GM21576 (cell line): ENCODE measurements around the gene SLC2A9.
"Not testable (repeated sequence)": the region's sequence is repeated elsewhere in the genome, so short reads cannot be mapped to it uniquely, and the experiment has no call there.

Source experiments
- ATAC-seq: cut with Tn5 transposase; IDR thresholded peaks from one replicate; pipeline ENCODE4 v1.9.1; 2021; ENCODE audit warnings: mild to moderate bottlenecking, moderate library complexity; ENCODE audit not compliant: unreplicated experiment

The SLC2A9 gene

DNA sequence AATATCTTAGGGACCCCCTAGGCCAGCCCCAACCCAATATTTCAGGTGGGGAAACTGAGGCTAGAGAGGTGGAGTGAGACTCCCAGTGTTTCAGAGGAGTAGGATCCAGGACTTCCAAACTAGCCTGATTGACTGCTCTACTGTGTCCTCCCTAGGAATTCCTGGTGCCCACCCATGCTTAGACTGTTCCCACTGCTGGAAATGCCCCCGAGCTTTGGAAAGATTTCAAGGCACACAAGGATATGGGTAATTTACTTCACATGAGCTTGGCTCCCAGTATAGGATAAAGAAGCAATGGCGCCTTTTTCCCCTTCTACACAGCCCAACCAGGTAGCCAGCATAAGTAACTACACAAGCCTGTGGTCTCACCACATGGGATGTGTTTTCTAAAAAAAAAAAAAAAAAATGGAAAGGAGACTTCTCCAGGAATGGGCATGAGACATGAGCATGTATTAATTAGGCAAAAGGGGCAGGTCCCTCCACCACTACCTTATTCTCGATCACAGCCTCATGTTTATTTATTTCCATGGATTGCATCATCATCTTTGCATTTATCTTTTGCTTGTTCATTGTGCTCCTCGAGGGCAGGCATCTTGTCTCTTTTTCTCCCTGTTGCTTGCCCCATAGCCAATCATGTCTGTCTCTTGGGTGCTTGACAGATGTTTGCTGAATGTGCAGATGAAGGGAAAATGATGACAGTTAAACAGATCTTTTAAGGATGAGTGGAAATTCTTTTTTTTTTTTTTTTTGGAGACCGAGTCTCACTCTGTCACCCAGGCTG, 173.1 kb downstream of the SLC2A9 start:
- ATAC-seq = no peak

DNA sequence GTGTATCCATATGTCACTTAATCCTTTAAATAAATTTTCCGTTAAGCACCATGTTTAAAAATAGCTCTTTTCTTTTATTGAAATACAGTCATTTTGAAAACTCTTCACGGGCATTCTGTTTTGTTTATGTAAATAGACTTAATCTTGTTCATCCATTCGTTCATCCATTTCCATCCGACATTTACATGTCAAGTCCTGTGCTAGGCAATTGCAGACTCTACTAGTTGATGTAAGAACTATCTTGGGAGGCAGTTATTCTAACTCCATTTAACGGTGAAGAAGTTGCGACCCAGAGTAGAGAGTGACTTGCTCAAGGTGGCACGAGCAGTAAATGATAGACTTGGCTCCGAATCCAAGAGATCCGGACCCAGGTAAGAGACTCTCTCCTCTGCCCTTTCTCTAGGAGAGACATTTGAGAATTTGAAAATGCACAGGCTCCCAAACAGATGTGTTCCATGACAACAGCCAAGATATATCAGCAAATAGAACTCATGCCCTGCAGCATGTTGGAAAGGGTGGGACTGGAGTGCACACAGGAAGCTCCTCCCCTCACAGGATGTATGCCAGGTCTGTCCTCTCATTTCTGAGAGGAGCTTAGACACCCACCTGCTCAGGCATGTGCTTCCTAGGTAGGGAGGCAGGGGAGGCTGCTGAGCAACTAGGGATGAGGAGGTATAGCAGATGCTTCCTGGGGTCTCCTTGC, 175.4 kb downstream of the SLC2A9 start:
- no peak for ATAC-seq

DNA sequence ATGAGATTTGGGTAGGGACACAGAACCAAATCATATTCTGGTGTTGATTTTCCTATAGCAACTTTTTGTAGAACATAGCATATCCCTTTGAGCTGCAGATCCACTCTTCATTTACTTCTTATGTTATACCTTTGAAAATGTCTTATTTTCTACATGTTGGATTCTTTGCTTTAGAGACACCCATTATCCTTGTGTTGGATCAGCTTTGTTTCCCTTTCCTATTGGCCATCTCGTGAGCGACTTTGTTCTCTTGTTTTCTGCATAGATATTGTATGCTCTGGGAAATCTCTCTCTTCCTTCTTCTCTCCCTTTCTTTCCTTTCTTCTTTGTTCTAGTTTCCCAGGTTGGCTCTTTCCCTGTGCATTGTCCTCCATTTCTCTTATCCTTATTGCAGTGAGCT, 180.2 kb downstream of the SLC2A9 start:
- ATAC-seq = no peak

DNA sequence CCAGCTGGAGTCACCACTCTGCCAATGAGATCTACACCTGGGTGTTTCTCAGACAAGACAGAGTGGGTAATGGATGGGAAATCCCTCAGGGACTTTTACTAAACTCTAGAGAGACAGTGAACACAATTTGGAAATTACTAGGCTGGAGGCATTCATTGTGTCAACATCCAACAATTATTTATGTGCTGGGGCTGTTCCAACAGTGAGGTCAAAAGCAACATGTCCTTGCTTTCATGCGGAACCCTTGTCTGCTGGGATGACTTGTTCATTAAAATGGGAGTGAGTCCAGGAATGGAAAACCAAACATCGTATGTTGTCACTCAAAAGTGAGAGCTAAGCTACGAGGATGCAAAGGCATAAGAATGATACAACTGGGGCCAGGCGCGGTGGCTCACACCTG, 185.9 kb downstream of the SLC2A9 start:
- no peak for ATAC-seq

DNA sequence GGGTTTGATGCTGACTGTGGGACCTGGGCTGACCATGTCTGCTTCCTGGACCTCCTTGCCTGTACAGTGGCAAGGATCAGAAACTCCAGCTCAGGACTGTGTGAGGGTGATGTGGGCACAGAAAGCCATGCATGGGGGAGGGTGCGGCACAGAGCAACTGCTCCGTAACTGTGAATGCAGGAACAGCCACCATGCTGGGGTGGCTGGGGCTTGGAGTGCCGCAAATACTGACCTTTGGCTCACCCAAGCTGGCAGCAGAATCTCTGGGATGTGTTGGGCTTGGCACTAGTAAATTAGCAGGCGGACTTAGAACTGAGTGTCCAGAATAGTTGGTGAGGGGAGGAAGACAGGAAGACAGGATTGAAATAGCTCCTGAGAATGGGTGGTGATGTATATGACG, 187.9 kb downstream of the SLC2A9 start:
- ATAC-seq = no peak

DNA sequence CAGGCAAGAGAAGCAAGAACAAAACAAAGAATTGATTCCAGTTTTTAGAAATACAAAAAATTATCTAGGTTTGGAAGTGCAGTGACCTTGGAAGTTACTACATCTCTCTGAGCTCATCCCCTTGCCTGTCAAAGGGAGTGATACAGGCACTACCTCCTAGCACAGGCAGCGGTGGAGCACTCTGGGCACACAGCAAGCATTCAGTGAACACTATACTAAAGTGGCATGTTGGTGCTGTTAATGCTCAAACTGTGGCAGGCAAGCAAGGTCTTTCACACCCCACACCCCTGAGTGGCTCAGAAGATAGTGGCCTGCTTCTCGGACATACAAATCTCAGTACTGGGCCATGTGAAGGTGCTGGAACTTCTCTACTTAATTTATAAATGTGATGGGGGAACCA, 188.7 kb downstream of the SLC2A9 start:
- no peak for ATAC-seq

DNA sequence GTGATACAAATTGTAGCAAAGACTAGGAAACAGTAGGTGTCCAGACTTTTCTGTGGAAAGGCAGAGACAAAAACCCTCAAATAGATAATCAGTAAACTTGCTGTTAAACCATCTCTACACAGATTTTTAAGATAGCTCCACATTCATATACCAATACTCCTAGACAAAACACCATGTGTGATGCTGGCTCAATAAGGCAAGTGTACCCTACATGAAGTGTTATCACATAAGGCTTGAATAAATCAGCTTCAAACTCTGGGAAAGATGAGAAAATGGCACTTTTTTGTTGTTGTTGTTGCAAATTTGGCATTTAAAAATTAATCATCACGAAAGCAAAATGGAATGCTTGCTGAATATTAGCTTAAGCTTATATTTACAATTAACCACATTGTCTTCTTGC, 194.7 kb downstream of the SLC2A9 start:
- no peak for ATAC-seq

DNA sequence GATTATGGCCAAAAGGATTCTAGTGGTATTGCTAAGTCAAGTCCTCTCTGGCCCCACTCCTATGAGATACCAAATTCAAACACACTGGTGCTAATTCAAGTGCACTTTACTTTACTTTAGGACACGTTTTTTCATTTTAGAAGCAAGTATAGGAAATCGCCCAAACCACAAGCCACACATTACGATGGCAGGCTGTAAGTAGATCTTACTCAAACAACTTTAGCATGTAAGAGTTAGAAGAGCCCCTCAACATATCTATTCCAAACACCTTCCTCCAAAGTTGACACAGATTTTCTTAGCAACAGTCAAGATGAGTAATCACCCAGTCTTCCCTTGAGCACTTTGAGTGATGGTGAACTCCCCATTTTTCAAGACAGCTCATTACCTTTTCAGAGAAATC, 196.2 kb downstream of the SLC2A9 start:
- no peak for ATAC-seq

DNA sequence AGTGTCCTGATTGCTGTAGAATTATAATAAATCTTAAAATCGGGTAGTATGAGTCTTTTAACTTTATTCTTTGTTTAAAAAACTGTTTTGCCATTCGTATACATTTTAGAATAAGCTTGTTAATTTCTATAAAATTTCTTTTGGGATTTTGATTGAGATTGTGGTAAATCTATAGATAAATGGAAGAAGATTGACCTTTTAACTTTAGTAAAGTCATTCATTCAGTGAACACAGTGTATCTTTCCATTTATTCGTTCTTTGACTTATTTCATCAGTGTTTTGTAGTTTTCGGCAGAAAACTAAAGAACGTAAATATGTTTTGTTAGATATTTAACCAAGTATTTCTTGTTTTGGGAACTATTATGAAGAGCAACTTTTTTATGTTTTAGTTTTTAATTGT, 201.0 kb downstream of the SLC2A9 start:
- no peak for ATAC-seq

DNA sequence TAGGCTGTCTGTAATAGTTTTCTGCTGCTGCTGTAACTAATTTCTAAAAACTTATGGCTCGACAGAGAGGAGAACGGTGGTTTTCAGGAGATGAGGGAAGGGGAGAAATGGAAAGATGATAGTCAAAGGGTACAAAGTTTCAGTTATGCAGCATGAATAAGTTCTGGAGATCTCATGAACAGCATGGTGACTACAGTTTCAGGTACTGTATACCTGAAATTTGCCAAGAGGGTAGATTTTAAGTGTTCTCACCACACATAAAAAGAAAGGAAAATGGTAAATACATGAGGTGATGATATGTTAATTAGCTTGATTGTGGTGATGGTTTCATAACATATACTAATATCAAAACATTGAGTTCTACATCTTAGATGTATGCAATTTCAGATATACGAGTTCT, 205.0 kb downstream of the SLC2A9 start:
- ATAC-seq = no peak

DNA sequence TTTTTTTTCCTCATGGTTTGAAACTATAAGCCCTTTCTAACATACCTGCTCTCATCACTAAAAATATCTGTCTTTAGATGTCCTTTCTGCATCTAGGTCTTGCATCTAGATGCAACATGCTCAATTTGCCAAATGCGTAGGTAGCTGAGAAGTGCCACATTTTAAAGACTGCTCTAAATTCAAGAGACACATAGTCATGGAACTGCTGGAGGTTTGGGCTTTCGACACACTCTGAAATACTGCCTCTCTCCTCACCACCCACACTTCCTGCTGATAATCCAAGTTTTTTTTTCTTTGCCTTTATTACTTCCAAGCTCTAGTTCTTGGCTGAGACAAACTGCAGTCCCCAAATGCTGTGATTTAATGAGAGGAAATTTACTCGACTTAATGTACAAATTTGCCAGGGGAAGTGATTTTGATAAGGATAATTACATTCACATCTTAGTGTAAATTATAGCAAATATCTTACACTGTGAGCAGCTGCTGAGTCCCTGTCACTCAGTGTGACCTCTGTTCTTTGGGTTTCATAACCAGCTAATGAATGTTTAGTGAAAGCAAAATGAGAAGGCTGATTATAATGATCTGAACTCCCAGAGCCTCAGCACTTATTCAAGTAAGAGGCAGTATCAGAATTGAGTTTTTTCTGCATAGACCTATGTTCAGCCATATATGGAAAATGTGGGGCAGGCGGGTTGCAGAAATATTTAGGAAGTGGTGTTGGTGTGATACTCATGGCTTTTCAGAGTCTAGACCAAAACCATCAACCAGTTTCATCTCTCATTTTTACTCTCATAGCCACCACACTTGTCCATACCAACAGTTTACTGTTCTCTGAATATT, 208.6 kb downstream of the SLC2A9 start:
- peak; percentile 81 for ATAC-seq

DNA sequence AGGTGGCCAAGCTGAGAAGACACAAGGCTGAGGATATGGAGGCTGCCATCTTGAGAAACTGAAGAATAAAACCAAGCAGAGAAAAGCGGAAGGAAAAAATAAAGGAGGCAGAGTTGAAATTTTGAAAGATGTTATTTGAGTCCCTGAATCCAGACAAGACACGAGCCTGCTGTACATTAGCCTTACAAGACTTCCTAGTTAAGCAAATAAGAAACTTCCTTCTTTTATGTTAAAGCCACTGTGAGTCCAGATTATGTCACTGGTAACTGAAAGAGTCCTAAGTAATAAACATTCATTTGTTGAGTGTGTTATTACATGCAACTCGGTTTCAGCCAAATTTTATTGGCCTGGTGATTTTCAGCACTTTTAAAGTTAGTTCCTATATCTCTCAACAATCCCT, 209.5 kb downstream of the SLC2A9 start:
- ATAC-seq = no peak

DNA sequence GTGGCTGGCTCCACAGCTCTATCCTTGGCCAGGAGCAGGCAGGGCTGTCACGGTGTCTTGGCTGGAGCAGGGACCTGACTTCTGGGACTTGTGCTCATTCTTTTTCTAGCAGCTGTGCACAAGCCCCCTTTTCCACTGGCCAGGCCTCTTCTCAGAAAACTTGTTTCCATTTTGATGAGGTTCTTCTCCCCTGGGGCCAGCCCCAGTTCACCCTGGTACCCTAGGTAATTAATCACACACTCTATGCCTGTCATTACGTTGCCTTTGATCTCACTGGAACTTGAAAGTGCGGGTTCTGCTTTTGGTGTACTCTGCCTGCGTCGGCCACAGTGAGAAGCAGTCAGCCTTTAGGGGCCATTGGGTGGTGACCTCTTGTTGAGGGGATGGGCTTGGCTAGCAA, 213.2 kb downstream of the SLC2A9 start:
- no peak for ATAC-seq

DNA sequence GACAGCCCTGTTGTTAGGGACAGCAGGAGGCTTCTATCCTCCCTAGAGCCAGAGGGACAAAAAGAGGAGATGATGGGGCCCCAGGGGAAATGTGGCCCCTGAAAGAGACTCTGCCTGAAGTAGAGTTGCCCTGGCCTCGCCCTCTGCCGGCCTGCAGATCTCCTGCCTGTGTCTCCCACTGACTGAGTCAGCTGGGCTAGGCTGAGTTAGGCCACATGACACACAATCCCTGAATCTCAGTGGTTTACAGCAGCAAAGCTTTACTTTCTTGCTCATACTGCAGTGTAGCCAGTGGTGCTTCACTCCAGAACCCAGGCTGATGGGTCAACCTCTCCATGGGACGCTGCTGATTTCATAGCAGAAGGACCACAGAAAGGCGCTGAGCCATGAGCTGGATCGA, 216.4 kb downstream of the SLC2A9 start:
- ATAC-seq = no peak

DNA sequence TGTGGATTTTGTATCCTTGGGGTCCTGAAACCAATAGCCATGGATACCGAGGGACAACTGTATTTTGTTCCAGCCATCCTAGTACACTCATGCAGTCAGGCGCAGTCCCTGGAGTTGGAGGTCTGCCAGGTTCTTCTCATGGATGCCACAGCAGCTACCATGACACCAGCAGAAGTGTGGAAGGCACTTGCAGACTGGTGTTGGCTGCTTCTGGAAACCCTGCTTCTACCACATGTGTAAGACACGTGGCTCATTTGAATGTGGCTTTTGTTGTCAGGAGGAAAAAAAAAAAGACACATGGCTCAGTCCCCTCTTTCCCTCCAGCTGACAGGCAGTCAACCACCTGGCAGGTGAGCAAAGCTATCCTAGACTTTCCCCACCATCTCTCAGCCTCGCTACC, 220.4 kb downstream of the SLC2A9 start:
- ATAC-seq = no peak

DNA sequence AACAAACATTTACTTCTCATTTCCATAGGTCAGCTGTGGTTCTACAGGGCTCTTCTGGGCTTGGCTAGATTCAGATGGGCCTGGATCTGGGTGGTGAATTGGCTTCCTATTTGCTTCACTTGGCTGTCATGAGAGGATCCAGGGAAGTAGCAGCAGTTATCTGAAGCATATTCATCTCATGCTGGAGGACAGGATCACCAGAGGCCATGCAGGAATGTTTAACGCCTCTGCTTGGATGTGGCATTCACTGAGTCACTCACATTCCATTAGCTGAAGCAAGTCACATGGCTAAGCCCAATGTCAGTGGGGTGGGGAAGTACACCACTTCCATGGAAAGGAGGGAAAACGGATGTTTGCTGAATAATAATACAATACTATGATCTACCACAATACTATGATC, 224.7 kb downstream of the SLC2A9 start:
- ATAC-seq = not testable (repeated sequence)

DNA sequence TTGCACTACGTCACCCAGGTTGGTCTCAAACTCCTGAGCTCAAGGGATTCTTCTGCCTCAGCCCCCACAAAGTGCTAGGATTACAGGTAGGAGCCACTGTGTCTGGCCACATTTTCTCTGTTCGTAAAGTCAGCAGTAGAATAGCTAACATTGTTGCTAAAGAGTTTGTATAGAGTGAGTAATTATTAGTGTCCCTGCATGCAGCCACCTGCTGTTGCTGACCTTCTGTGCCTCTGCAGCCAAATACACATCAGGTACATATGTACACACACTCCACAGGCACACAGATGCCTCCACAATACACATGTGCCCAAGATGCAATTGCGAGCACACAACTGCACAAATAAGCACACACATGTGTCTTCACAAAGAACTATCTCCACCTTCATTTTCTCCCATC, 228.9 kb downstream of the SLC2A9 start:
- ATAC-seq = no peak

DNA sequence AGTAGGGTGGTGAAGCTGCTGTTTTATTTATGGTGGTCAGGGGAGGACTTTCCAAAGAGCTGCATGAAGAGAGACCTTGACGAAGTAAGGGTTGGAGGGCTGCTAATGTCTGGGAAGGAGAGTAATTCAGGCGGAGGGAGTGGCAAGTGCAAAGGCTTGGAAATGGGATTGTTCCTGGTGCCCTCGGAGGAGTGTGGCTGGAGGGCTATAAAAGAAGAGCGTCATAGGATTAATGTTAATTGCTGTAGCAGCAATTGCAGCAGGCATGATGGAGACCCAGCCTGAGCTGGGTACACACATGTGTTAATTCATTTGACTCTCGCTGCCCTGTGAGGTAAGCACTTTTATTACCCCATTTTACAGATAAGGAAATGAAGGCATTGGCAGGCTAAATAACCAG, 235.4 kb downstream of the SLC2A9 start:
- not testable (repeated sequence) for ATAC-seq

DNA sequence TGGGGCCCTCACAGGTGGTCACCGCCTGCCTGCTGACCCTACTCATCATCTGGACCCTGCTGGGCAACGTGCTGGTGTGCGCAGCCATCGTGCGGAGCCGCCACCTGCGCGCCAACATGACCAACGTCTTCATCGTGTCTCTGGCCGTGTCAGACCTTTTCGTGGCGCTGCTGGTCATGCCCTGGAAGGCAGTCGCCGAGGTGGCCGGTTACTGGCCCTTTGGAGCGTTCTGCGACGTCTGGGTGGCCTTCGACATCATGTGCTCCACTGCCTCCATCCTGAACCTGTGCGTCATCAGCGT, 239.2 kb downstream of the SLC2A9 start:
- ATAC-seq = no peak

DNA sequence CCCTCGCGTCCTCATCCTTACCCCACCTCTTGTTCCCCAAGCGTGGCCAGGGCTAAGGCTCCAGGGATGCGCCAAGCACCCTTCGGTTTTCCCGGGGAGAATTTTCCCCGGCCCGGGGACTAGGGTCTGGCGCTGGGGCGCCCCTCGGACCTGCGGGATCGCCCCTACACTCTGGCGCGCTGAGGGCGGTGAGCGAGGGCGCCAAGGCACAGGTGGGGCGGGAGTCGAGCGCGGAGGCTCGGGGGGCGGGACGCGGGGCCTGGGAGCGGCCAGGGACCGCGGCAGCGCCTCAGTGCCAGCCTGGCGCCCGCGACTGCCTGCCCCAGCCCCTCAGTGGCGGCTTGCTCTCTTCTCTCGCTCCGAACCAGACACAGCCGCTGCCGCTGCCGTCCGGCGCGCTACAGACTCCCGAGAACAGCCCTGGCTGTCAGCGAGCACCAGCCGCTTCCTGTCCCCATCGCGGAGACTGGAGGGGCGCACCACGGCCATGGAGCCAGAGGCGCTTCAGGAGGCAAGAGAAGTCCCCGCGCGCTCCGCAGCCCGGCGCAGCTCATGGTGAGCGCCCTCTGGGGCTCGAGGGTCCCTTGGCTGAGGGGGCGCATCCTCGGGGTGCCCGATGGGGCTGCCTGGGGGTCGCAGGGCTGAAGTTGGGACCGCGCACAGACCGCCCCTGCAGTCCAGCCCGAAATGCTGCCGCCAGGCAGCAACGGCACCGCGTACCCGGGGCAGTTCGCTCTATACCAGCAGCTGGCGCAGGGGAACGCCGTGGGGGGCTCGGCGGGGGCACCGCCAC, 239.8 kb downstream of the SLC2A9 start, which contains the start of gene DRD5:
Gene DRD5 (plus strand): TSS at position 292 of the 793 bp plus-strand sequence. CDS start 396 bp downstream, at position 688.
- ATAC-seq = no peak
